GM10266 (cell line): Measurements from ENCODE around the gene PRDX2.

Experiments
- DNase-seq: peaks from one replicate; pipeline ENCODE4 v3.0.0; 2012; ENCODE audit errors: extremely low spot score
- TF ChIP-seq, protein P1 (sequence below): IDR thresholded peaks from 2 replicates; pipeline ENCODE4 v1.5.1; 2012; ENCODE audit warnings: mild to moderate bottlenecking, low read depth; ENCODE audit not compliant: control insufficient read depth, insufficient read depth; ENCODE audit errors: missing control alignments

PRDX2 gene

DNA sequence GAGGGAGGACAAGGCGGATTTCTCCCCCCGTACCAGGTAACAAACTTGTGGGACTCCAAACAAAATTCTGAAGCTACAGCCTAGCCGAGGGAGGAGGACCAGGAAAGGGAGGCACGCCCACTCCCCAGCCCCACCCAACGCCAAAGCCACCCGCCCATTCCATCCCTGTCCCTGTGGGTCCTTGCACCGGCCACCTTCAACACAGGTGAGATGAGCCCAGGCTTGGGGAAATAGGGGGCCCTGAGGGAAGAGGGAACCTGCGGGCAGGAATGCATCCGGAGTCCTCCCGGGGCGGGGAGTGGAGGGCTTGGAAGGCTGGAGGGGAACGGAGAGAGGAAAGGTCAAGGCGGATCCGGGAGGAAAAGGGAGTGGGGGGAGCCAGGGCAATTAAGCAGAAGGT lies 50.0 kb downstream of the PRDX2 start, which contains the start of gene BEST2:
Gene BEST2 (plus strand): TSS at position 157 of the 400 bp plus-strand sequence. CDS start 802 bp downstream, outside the sequence.
- no peak for DNase-seq
- TF ChIP-seq, protein P1, sequence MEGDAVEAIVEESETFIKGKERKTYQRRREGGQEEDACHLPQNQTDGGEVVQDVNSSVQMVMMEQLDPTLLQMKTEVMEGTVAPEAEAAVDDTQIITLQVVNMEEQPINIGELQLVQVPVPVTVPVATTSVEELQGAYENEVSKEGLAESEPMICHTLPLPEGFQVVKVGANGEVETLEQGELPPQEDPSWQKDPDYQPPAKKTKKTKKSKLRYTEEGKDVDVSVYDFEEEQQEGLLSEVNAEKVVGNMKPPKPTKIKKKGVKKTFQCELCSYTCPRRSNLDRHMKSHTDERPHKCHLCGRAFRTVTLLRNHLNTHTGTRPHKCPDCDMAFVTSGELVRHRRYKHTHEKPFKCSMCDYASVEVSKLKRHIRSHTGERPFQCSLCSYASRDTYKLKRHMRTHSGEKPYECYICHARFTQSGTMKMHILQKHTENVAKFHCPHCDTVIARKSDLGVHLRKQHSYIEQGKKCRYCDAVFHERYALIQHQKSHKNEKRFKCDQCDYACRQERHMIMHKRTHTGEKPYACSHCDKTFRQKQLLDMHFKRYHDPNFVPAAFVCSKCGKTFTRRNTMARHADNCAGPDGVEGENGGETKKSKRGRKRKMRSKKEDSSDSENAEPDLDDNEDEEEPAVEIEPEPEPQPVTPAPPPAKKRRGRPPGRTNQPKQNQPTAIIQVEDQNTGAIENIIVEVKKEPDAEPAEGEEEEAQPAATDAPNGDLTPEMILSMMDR = no peak

DNA sequence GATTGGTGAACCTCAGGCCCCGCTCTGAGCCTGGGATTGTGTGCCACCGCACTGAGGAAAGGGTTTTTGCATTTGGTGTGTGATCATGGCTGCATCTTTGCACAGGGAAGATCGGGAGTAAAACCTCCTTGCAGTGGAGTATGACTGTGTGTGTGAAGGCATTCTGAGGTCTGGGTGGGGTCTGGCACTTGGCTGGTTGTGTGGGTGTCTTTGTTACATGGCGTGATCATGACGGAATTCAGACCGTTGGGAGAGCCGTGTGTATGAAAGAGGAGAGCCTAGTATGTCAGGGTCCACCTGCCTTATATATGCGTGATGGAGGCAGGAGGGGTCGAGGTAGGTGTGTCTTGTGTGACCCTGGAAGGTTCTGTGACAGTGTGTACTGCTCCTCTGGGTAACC lies 50.7 kb downstream of the PRDX2 start:
- TF ChIP-seq, protein P1 = no peak
- DNase-seq = no peak

DNA sequence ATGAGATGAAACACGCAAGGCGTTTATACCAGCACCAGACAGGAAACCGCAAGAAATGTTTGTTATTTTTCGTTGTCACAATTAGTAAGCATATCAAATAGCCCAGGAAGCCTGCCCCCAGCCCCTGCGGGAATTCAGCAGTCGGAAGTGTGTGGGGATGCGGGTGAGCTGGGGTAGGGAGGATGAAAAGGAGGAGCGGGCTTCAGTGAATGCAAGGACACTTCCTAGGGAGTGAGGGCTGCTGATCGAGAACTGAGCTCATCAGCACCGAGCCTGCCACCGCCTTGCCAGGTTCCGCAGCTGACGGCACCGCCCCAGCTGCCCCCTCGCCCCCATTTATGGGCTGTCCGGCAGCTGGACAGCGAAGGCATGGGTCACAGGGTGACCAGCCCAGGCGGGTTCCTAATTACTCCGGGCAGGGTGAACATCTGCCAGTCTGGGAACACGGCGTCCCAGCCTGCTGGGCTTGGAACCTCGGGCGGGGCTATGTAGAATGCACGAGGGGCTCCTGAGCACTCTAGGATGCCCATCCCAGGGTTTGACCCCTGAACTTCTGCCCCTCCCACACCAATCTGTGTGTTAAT lies 51.6 kb downstream of the PRDX2 start:
- TF ChIP-seq, protein P1 = no peak
- DNase-seq = no peak

DNA sequence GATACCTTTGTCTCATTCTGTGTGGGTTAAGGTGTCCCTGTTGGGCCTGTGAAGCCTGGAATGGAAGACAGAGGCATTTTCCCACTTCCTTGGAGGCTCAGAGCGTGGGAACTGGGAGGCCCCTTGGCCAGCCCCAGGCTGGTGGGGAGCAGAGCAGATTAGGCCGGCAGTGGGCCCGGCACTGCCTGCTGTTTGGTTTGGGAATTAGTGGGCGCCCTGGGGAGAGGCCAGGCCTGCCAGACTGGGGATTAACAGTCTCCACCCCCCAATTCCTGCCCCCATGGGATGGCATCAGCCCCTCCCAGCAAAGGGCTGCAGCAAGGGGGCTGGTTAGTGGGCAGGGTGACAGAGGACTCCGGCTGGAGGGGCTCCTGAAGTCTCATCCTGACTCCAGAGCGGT lies 53.1 kb downstream of the PRDX2 start:
- TF ChIP-seq, protein P1 = no peak
- DNase-seq = no peak
